GM12878 (cell line): ENCODE results near the gene DAAM2.

Experiments used
- CBFB ChIP-seq: IDR thresholded peaks from 2 replicates; pipeline ENCODE4 v1.6.1; 2016; ENCODE audit warnings: antibody characterized with exemption, low read depth
- EP300 ChIP-seq, 2 experiments: fragments of 150-350 bp in 1 of 2; IDR thresholded peaks; 2 replicates each; pipeline ENCODE4 v1.6.1; 2011 to 2012; ENCODE audit warnings: low read depth in 2 of 2, low read length in 2 of 2, borderline replicate concordance in 1 of 2, improper control_type of control experiment in 1 of 2, inconsistent platforms in 1 of 2; ENCODE audit not compliant: control insufficient read depth in 1 of 2
- HDAC6 ChIP-seq: fragments of 200-600 bp; sonication (generic); IDR thresholded peaks from one replicate; pipeline ENCODE4 v1.8.0; 2017; ENCODE audit warnings: antibody characterized with exemption; ENCODE audit not compliant: unreplicated experiment
- MXI1 ChIP-seq: fragments of 150-350 bp; IDR thresholded peaks from 2 replicates; pipeline ENCODE4 v1.6.1; 2011; ENCODE audit warnings: low read depth, mild to moderate bottlenecking, inconsistent platforms, low read length, improper control_type of control experiment
- POLR2AphosphoS5 ChIP-seq: IDR thresholded peaks from 2 replicates; pipeline ENCODE4 v1.6.1; 2011; ENCODE audit warnings: mild to moderate bottlenecking, low read length, inconsistent platforms
- POU2F2 ChIP-seq: IDR thresholded peaks from 3 replicates; pipeline ENCODE4 v1.6.1; 2011; ENCODE audit warnings: low read depth, mild to moderate bottlenecking, low read length, borderline replicate concordance
- SMARCA5 ChIP-seq: fragments of 450-650 bp; IDR thresholded peaks from 2 replicates; pipeline ENCODE4 v1.6.1; 2017; ENCODE audit warnings: mild to moderate bottlenecking
- SP1 ChIP-seq: IDR thresholded peaks from one replicate; pipeline ENCODE4 v1.6.1; 2011; ENCODE audit warnings: low read depth, low read length
- TCF12 ChIP-seq: IDR thresholded peaks from 2 replicates; pipeline ENCODE4 v1.6.1; 2011; ENCODE audit warnings: low read depth, mild to moderate bottlenecking, low read length
- ZNF217 ChIP-seq: fragments of 450-650 bp; IDR thresholded peaks from 2 replicates; pipeline ENCODE4 v1.6.1; 2017; ENCODE audit warnings: antibody characterized with exemption, mild to moderate bottlenecking
- TF ChIP-seq, protein P1 (sequence below), 3 experiments: IDR thresholded peaks in 2 of 3; conservative IDR thresholded peaks in 1 of 3; 2 replicates each; pipeline ENCODE4 v1.5.1; 2011; ENCODE audit warnings: low read depth in 3 of 3, low read length in 3 of 3, mild to moderate bottlenecking in 3 of 3, control low read depth in 2 of 3, moderate library complexity in 2 of 3, inconsistent platforms in 1 of 3, mixed read lengths in 1 of 3; ENCODE audit not compliant: control insufficient read depth in 2 of 3, insufficient read depth in 1 of 3; ENCODE audit errors: extremely low read depth in 1 of 3
- TF ChIP-seq, protein P2 (sequence below): IDR thresholded peaks from 2 replicates; pipeline ENCODE4 v1.6.1; 2011; ENCODE audit warnings: borderline replicate concordance, low read depth, mild to moderate bottlenecking, moderate library complexity, low read length; ENCODE audit not compliant: insufficient read depth, poor library complexity, severe bottlenecking

DNA sequence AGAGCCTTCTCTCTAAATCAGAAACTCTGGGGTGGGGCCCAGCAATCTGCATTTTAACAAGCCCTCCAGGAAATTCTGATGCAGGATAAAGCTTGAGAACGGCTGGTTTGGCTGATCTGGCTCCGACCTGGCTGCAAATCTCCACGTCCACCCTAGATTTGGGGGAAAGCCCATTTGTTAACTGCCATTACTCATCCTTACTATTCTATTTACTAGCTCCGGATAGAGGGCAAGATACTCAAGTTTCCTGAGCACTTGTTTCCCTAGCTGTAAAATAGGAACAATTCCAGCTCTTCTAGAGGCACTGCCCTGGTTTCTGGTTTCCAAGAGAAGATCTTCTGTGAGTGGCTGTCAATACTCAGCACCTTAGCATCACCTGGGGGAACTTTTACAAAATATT lies 44.4 kb downstream of the DAAM2 start:
- TF ChIP-seq EP300 (IDR thresholded peaks at IDR 0.05; ENCODE audit: borderline replicate concordance in 1 of 2, control insufficient read depth in 1 of 2, low read depth in 2 of 2, low read length in 2 of 2) (no peak), POU2F2 (no peak), SP1 (no peak), MXI1 (no peak), SMARCA5 (no peak), CBFB (no peak), TCF12 (no peak), POLR2AphosphoS5 (no peak), ZNF217 (no peak), HDAC6 (no peak)
- TF ChIP-seq, protein P1, sequence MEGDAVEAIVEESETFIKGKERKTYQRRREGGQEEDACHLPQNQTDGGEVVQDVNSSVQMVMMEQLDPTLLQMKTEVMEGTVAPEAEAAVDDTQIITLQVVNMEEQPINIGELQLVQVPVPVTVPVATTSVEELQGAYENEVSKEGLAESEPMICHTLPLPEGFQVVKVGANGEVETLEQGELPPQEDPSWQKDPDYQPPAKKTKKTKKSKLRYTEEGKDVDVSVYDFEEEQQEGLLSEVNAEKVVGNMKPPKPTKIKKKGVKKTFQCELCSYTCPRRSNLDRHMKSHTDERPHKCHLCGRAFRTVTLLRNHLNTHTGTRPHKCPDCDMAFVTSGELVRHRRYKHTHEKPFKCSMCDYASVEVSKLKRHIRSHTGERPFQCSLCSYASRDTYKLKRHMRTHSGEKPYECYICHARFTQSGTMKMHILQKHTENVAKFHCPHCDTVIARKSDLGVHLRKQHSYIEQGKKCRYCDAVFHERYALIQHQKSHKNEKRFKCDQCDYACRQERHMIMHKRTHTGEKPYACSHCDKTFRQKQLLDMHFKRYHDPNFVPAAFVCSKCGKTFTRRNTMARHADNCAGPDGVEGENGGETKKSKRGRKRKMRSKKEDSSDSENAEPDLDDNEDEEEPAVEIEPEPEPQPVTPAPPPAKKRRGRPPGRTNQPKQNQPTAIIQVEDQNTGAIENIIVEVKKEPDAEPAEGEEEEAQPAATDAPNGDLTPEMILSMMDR (IDR thresholded peaks at IDR 0.05 in 2 of 3, conservative IDR thresholded peaks at IDR 0.05 in 1 of 3; ENCODE audit: control insufficient read depth in 2 of 3, extremely low read depth in 1 of 3, insufficient read depth in 1 of 3, low read depth in 3 of 3, low read length in 3 of 3) = no peak
- TF ChIP-seq, protein P2, sequence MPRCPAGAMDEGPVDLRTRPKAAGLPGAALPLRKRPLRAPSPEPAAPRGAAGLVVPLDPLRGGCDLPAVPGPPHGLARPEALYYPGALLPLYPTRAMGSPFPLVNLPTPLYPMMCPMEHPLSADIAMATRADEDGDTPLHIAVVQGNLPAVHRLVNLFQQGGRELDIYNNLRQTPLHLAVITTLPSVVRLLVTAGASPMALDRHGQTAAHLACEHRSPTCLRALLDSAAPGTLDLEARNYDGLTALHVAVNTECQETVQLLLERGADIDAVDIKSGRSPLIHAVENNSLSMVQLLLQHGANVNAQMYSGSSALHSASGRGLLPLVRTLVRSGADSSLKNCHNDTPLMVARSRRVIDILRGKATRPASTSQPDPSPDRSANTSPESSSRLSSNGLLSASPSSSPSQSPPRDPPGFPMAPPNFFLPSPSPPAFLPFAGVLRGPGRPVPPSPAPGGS = no peak
